Activated naive CD4-positive, alpha-beta T cell treated with anti-CD3 and anti-CD28 coated beads, Interleukin-2, amount 50 U/mL, for 72 hours (primary cell): Measurements from ENCODE around the gene PRMT1. TPM values are rescaled to one million over a fixed set of nuclear protein-coding genes. Genes with fewer than 3 reads are reported as not detected.

Experiments used
- ATAC-seq, 2 donors: fragments of 150-1000 bp; cut with Tn5 transposase; 2 replicates each; pipeline ENCODE4 v1.10.0; 2021; ENCODE audit warnings: mild to moderate bottlenecking in 2 of 2, moderate library complexity in 2 of 2
- DNase-seq, 2 donors: peaks; one replicate each; pipeline ENCODE4 v3.0.0; 2021 to 2022; ENCODE audit warnings: low spot score in 2 of 2
- H3K27ac Mint-ChIP-seq, 2 donors: one replicate each; pipeline ENCODE4 v1.8.0; 2022; ENCODE audit warnings: mild to moderate bottlenecking in 2 of 2, mixed read lengths in 2 of 2
- H3K36me3 Mint-ChIP-seq, 2 donors: one replicate each; pipeline ENCODE4 v1.8.0; 2022; ENCODE audit warnings: mixed read lengths in 2 of 2
- H3K9me3 Mint-ChIP-seq, 2 donors: one replicate each; pipeline ENCODE4 v1.8.0; 2022; ENCODE audit warnings: mixed read lengths in 2 of 2
- total RNA-seq, 2 donors: library from RNA; stranded (reverse); gene quantifications; one replicate each; pipeline ENCODE4 v1.2.3, GENCODE V29; 2022

Gene PRMT1
- total RNA-seq, 2 donors from 2014 or later: 248 to 309 TPM

- Mint-ChIP-seq H3K9me3 (no peaks in the 10 kb centered on the region), H3K36me3 (peaks cover 15 to 19% of the 10 kb centered on the region in 2 donors), H3K27ac (peak overlapping the region; percentile 99)
- no peak for DNase-seq
- ATAC-seq: no peak
Measured at GRCh38 chr19:49643466-49643865, 33.6 kb upstream of the PRMT1 start.

- H3K9me3 Mint-ChIP-seq: no peaks in the 10 kb centered on the region
- peak overlapping the region in 1 of 2 donors; percentile 22 for H3K27ac Mint-ChIP-seq
- H3K36me3 Mint-ChIP-seq: peaks cover 12 to 16% of the 10 kb centered on the region in 2 donors
- ATAC-seq (no peak), DNase-seq (no peak)
Measured at GRCh38 chr19:49645592-49645991, 31.5 kb upstream of the PRMT1 start.

- DNase-seq (no peak), ATAC-seq (no peak)
- no peaks in the 10 kb centered on the region for H3K9me3 Mint-ChIP-seq
- H3K36me3 Mint-ChIP-seq: peaks cover 7 to 12% of the 10 kb centered on the region in 2 donors
- H3K27ac Mint-ChIP-seq: peak overlapping the region in 1 of 2 donors; percentile 65
Measured at GRCh38 chr19:49645995-49646394, 31.1 kb upstream of the PRMT1 start.

GRCh38 chr19:49646586-49646985 is 30.5 kb upstream of the PRMT1 start:
- Mint-ChIP-seq H3K36me3 (peaks cover 7 to 12% of the 10 kb centered on the region in 2 donors), H3K9me3 (no peaks in the 10 kb centered on the region), H3K27ac (no peak overlapping the region)
- ATAC-seq (no peak), DNase-seq (no peak)

GRCh38 chr19:49651029-49651819 is 25.8 kb upstream of the PRMT1 start:
- no peaks in the 10 kb centered on the region for H3K9me3 Mint-ChIP-seq
- peaks cover 0 to 6% of the 10 kb centered on the region in 2 donors for H3K36me3 Mint-ChIP-seq
- no peak overlapping the region for H3K27ac Mint-ChIP-seq
- ATAC-seq: no peak
- no peak for DNase-seq

- DNase-seq (no peak), ATAC-seq (no peak)
- Mint-ChIP-seq H3K9me3 (no peaks in the 10 kb centered on the region), H3K27ac (no peak overlapping the region), H3K36me3 (peaks cover 0 to 6% of the 10 kb centered on the region in 2 donors)
Measured at GRCh38 chr19:49651820-49652550, 25.1 kb upstream of the PRMT1 start.

- Mint-ChIP-seq H3K36me3 (peaks cover 0 to 6% of the 10 kb centered on the region in 2 donors), H3K9me3 (no peaks in the 10 kb centered on the region), H3K27ac (no peak overlapping the region)
- DNase-seq: no peak
- ATAC-seq: no peak
Measured at GRCh38 chr19:49652551-49653465, 24.3 kb upstream of the PRMT1 start.

- DNase-seq: no peak
- no peak overlapping the region for H3K27ac Mint-ChIP-seq
- no peaks in the 10 kb centered on the region for H3K9me3 Mint-ChIP-seq
- no peak for ATAC-seq
- peaks cover 0 to 6% of the 10 kb centered on the region in 2 donors for H3K36me3 Mint-ChIP-seq
Measured at GRCh38 chr19:49653466-49653806, 23.6 kb upstream of the PRMT1 start.

- no peak for ATAC-seq
- H3K36me3 Mint-ChIP-seq: peaks cover 0 to 6% of the 10 kb centered on the region in 2 donors
- H3K9me3 Mint-ChIP-seq: no peaks in the 10 kb centered on the region
- DNase-seq: no peak
- peak overlapping the region in 1 of 2 donors; percentile 40 for H3K27ac Mint-ChIP-seq
Measured at GRCh38 chr19:49654581-49654980, 22.5 kb upstream of the PRMT1 start.

- no peaks in the 10 kb centered on the region for H3K9me3 Mint-ChIP-seq
- H3K36me3 Mint-ChIP-seq: peaks cover 0 to 6% of the 10 kb centered on the region in 2 donors
- DNase-seq (no peak), ATAC-seq (no peak)
- peak overlapping the region; percentile 73 to 86 for H3K27ac Mint-ChIP-seq
Measured at GRCh38 chr19:49655570-49656455, 21.3 kb upstream of the PRMT1 start.

- ATAC-seq (no peak), DNase-seq (no peak)
- Mint-ChIP-seq H3K36me3 (peaks cover 0 to 6% of the 10 kb centered on the region in 2 donors), H3K9me3 (no peaks in the 10 kb centered on the region), H3K27ac (peak overlapping the region; percentile 86 to 91)
Measured at GRCh38 chr19:49656456-49657109, 20.5 kb upstream of the PRMT1 start.

GRCh38 chr19:49657493-49658138 is 19.5 kb upstream of the PRMT1 start:
- ATAC-seq (no peak), DNase-seq (no peak)
- no peaks in the 10 kb centered on the region for H3K9me3 Mint-ChIP-seq
- peak overlapping the region in 1 of 2 donors; percentile 86 for H3K27ac Mint-ChIP-seq
- H3K36me3 Mint-ChIP-seq: peaks cover 0 to 6% of the 10 kb centered on the region in 2 donors

- Mint-ChIP-seq H3K36me3 (peaks cover 0 to 6% of the 10 kb centered on the region in 2 donors), H3K27ac (peak overlapping the region in 1 of 2 donors; percentile 86), H3K9me3 (no peaks in the 10 kb centered on the region)
- ATAC-seq (no peak), DNase-seq (no peak)
Measured at GRCh38 chr19:49658139-49658517, 18.9 kb upstream of the PRMT1 start.

GRCh38 chr19:49658566-49659442 is 18.3 kb upstream of the PRMT1 start:
- Mint-ChIP-seq H3K36me3 (peaks cover 2 to 7% of the 10 kb centered on the region in 2 donors), H3K27ac (peak overlapping the region; percentile 29 to 60), H3K9me3 (no peaks in the 10 kb centered on the region)
- ATAC-seq (peak in 1 of 2 donors; percentile 4), DNase-seq (no peak)
